Measurements from ENCODE around the gene STK39.
"Not testable (repeated sequence)": the region's sequence is repeated elsewhere in the genome, so short reads cannot be mapped to it uniquely, and the experiment has no call there.

The STK39 gene

GRCh38 chr2:168090366-168091135 lies 156.8 kb downstream of the STK39 start:
- DNase-seq (ENCODE audit: insufficient read length, low spot score), result no peak
- TF ChIP-seq POLR2A (IDR thresholded peaks at IDR 0.05; ENCODE audit: low read depth, low read length), result no peak
- no peak for FAIRE-seq

- no peak for FAIRE-seq
- no peak for DNase-seq (ENCODE audit: insufficient read length, low spot score)
- TF ChIP-seq POLR2A (IDR thresholded peaks at IDR 0.05; ENCODE audit: low read depth, low read length), result no peak
Measured at GRCh38 chr2:168089200-168089599, 158.2 kb downstream of the STK39 start.

GRCh38 chr2:168087401-168087800 lies 160.0 kb downstream of the STK39 start:
- FAIRE-seq (no peak), DNase-seq (ENCODE audit: insufficient read length, low spot score) (no peak)
- TF ChIP-seq POLR2A (IDR thresholded peaks at IDR 0.05; ENCODE audit: low read depth, low read length), result no peak

DNA sequence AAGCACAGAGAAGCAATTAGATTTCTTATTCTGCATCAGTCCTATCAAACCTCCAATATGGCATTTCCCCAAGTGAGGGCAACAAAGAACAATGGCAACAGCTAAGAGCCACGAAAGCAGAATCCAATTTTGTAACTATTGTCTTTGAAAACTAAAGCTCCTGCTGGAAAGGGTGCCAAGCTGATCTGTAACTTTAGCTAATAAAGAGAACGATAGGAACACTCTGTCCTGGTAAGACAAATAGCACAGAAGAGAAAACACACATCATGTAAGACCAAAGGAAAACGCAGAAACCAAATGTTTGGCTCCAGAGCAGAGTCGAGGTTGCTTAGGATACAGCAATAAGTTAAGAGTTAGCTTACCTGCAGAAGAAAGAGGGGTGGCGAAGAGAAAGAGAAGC lies 160.5 kb downstream of the STK39 start:
- DNase-seq (ENCODE audit: insufficient read length, low spot score), result no peak
- TF ChIP-seq POLR2A (IDR thresholded peaks at IDR 0.05; ENCODE audit: low read depth, low read length), result no peak
- no peak for FAIRE-seq

DNA sequence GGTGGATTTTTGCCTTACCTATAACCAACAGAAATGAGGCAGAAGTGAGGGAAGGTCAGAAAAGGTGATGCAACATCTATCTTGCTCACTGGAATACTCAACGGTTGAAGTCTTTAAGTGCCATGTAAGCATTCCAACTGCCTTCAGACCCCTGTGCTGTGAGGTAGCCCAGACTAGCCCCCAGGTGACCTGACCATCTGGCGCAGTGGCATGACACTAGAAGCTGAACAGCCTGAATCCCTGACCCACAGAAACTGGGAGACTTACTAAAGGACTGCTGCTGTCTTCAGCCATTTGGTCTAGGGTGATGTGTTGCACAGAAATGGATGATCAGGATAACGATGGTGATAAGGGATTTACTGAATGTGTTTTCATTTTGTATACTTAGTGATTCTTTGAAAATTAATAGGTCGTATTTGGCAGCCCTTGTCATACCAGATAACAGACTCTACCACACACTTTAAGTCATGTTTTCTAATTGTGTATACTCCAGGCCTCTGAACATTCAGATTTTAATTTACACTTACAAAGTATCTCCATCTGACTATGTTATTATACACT lies 161.5 kb downstream of the STK39 start:
- no peak for TF ChIP-seq POLR2A (IDR thresholded peaks at IDR 0.05; ENCODE audit: low read depth, low read length)
- DNase-seq (ENCODE audit: insufficient read length, low spot score) (no peak), FAIRE-seq (no peak)

DNA sequence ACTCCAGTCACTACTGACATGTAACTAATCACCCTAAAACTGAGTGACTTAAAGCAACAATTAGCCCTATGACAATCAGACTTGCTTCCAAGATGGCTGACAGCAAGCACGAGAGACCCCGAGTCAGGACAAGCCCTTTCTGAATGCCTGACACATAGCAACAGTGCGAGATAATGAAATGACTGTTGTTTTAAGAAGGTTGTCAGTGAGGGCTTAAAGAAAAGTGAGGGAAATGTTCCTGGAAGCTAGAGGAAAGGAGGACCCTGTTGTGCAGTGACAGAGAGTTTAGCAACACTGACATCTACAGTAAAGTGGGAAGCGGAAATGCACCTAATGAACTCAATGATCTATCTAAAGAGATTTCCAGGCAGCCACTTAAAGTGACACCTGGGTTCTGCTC lies 163.1 kb downstream of the STK39 start:
- FAIRE-seq (no peak), DNase-seq (ENCODE audit: insufficient read length, low spot score) (no peak)
- TF ChIP-seq POLR2A (IDR thresholded peaks at IDR 0.05; ENCODE audit: low read depth, low read length), result no peak

GRCh38 chr2:168081452-168081851 lies 165.9 kb downstream of the STK39 start:
- FAIRE-seq; DNase-seq (ENCODE audit: insufficient read length, low spot score): not testable (repeated sequence)

DNA sequence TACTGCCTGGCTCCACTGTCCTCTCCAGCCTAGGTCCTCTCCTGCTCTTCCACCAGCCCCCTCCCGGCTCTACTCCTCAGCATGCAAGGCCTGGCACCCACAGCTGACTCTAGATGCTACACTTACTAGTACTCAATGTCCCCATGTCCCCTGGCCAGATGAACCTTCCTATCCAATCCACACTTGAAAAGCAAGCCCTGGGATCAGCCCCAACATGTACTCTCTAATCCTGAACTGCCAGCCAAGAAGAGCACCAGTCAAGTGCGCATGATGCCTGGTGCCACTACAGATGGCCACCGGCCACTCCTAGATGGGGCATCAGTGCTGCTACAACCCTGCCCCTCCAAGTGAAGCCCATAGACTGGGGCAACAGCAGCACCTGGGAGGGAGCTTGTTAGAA lies 168.2 kb downstream of the STK39 start:
- no peak for DNase-seq (ENCODE audit: insufficient read length, low spot score)
- TF ChIP-seq POLR2A (IDR thresholded peaks at IDR 0.05; ENCODE audit: low read depth, low read length), result no peak
- FAIRE-seq, result no peak

DNA sequence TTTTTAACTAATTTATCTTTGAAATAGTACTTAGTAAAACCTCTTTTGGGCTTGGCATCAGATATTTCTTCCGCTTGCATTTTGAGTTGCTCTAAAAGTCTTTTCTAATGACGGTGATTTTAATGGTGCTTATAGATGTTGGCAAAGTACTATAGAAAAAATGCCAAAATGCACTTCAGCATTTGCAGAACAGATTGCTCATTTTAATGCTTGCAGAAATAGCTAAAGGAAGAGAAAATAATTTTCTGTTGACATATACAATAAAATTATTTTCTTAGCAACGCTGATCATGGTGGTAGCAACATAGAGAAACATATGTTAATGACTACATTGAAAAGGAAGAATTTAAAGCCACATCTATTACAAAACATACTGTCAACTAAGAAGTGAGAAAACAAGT lies 170.7 kb downstream of the STK39 start:
- FAIRE-seq (no peak), DNase-seq (ENCODE audit: insufficient read length, low spot score) (no peak)
- TF ChIP-seq POLR2A (IDR thresholded peaks at IDR 0.05; ENCODE audit: low read depth, low read length), result no peak

DNA sequence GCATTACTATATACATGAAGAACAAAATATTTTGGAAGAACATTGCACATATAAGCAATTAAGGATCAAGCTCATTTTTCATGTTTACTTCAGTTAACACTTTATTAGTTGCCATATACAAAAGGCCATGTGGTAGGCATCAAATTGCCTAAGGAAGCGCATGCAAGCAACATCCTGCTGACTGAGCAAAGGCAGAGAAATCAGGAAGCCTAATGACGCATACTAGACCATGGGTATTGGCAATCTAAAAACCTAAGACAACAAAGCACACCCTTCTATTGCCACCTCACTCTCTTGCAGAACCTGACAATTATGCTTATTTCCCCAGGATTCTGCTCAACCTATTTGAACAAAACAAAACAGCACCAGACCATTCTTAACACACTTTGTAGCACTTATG lies 171.9 kb downstream of the STK39 start:
- DNase-seq (ENCODE audit: insufficient read length, low spot score) (no peak), FAIRE-seq (peak; percentile 50)
- no peak for TF ChIP-seq POLR2A (IDR thresholded peaks at IDR 0.05; ENCODE audit: low read depth, low read length)

DNA sequence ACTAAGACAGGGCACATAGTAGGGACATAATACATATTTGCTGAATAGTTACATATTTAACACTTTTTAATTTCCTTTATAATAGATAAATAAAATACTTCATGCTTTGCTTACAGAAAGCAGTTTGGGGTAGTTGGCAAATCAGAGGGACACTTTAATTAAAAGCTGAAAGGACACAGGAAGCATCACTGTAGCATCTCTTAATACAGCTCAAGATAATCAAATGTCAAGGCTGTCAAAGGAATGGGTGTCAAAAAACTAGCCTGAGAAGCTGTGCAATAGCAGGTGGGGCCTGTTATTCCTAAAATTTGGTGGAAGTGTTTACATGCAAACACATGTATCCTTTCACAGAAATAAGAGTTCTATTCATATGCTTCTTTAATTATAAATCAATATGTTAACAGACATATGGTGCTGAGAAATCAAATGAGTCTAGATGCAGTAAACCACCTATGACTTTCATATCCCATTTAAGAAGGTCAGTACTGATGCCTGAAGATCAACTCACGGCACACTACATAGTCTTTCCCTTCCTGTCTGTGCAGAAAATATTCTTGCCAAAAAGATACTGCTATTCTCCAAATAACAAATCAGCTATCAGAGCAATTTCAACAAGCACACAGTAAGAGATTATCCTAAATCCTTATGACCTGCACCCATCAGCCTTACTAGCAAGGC lies 174.6 kb downstream of the STK39 start:
- DNase-seq (ENCODE audit: insufficient read length, low spot score) (no peak), FAIRE-seq (no peak)
- no peak for TF ChIP-seq POLR2A (IDR thresholded peaks at IDR 0.05; ENCODE audit: low read depth, low read length)

DNA sequence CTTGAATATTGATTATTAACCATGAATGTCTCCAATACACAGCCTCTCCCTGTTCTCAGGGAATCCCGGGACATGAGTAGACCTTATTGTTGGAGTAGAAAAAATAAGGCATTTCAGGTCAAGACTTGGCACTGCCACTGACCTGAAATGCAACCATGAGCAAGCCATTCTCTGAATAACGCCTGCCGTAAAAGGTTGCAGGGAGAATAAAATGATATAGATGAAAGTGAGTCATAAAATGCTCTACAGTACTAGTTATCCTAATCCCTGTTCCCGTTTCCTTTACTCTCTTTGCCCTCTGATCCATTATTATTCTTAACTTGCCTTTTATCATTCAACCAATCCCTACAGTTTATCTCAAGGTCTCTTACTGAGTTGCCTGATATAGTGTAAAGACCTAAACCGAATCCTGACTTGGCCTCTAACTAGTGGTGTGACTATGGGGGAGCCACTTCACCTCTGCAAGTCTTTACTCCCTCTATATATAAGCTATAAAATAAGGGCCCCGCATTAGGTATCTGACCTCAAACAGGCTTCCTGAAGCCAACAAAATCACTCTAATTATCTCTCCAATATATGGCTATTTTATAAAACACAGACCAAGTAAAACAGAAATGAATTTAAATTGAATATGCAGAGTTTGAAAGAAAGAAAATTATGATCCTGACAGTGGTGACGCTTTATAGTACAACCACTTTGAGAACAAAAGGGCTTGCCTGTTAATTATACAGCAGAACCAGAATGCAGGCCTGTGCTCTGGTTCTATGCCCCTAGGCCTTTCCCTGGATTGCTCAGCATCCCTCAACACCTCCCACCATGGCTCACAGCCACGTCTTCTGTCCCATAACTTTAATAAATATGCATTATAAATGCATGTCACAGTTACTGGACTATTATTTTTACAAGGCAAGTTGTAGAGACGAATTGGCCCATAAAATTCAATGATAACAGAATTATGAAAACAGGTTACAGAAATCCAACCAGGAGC lies 183.1 kb downstream of the STK39 start:
- TF ChIP-seq POLR2A (IDR thresholded peaks at IDR 0.05; ENCODE audit: low read depth, low read length), result no peak
- FAIRE-seq, result no peak
- DNase-seq (ENCODE audit: insufficient read length, low spot score), result no peak

DNA sequence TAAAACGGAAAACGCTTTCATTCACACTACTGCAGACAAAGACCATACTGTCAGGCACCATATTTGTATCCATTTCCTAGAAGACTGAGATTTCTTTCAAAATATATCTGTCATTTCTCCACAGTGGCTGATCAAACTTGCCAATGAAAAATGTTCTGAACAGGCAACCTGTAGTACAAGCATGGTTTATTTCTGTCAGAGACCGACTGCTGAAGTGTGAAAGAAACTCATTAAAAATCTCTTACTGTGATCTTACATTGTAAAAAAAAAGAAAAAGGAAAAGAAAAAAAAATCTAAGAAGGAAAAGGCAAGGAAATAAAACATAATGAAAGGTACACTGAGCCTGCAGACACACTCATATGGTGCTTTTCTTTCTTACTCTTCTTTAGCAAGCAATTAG lies 184.5 kb downstream of the STK39 start:
- TF ChIP-seq POLR2A (IDR thresholded peaks at IDR 0.05; ENCODE audit: low read depth, low read length), result no peak
- FAIRE-seq, result no peak
- DNase-seq (ENCODE audit: insufficient read length, low spot score), result no peak

- FAIRE-seq (no peak), DNase-seq (ENCODE audit: insufficient read length, low spot score) (no peak)
- no peak for TF ChIP-seq POLR2A (IDR thresholded peaks at IDR 0.05; ENCODE audit: low read depth, low read length)
Measured at GRCh38 chr2:168062054-168062453, 185.3 kb downstream of the STK39 start.
